ENCODE data around the gene LSM2. TPM values are rescaled to one million over a fixed set of nuclear protein-coding genes. Genes with fewer than 3 reads are reported as not detected.
A peak's percentile ranks its signal among the peaks of the same experiment; 100 is the strongest.

LSM2 gene
- total and polyA plus RNA-seq, 2 donors from 2014 or later = 41.6 to 70.6 TPM

GRCh38 chr6:31792761-31793171 lies 14.0 kb downstream of the LSM2 start:
- intact Hi-C loops (cut with DNase I) = no loop called here

GRCh38 chr6:31792090-31792374 lies 14.7 kb downstream of the LSM2 start:
- H3K4me1 ChIP-seq (ENCODE audit: control insufficient read depth in 2 of 3, insufficient read depth in 2 of 3, low read depth in 1 of 3, low read length in 3 of 3) = peaks cover 0 to 5% (median 0%) of the 10 kb centered on the region in 3 donors
- FAIRE-seq (no peak), DNase-seq (no peak)
- H3K27ac ChIP-seq (ENCODE audit: low read depth in 2 of 2, low read length in 2 of 2) = no peak overlapping the region
- H3K4me3 ChIP-seq (ENCODE audit: low read length in 3 of 3) = no peak overlapping the region
- H3K27me3 ChIP-seq (ENCODE audit: control insufficient read depth, insufficient read depth, low read length) = no peaks in the 10 kb centered on the region
- H3K36me3 ChIP-seq (ENCODE audit: control insufficient read depth in 2 of 3, insufficient read depth in 3 of 3, low read length in 3 of 3) = no peaks in the 10 kb centered on the region
- H3K9ac ChIP-seq (ENCODE audit: low read length in 3 of 3) = no peak overlapping the region
- no peaks in the 10 kb centered on the region for H3K9me3 ChIP-seq (ENCODE audit: control insufficient read depth in 2 of 3, insufficient read depth in 1 of 3, low read length in 3 of 3)
- intact Hi-C loops (cut with DNase I) = no loop called here
- no peak for TF ChIP-seq CTCF (IDR thresholded peaks at IDR 0.05; ENCODE audit: borderline replicate concordance, extremely low read depth, insufficient read depth)

More at GRCh38 chr6:31792761-31793171, 14.0 kb downstream of the LSM2 start:
- Histone ChIP-seq H3K27ac (ENCODE audit: low read depth in 2 of 2, low read length in 2 of 2) (no peak overlapping the region), H3K4me1 (ENCODE audit: control insufficient read depth in 2 of 3, insufficient read depth in 2 of 3, low read depth in 1 of 3, low read length in 3 of 3) (peaks cover 0 to 5% (median 0%) of the 10 kb centered on the region in 3 donors), H3K4me3 (ENCODE audit: low read length in 3 of 3) (no peak overlapping the region), H3K9ac (ENCODE audit: low read length in 3 of 3) (no peak overlapping the region), H3K27me3 (ENCODE audit: control insufficient read depth, insufficient read depth, low read length) (no peaks in the 10 kb centered on the region), H3K36me3 (ENCODE audit: control insufficient read depth in 2 of 3, insufficient read depth in 3 of 3, low read length in 3 of 3) (no peaks in the 10 kb centered on the region), H3K9me3 (ENCODE audit: control insufficient read depth in 2 of 3, insufficient read depth in 1 of 3, low read length in 3 of 3) (no peaks in the 10 kb centered on the region)
- DNase-seq = peak in 1 of 5 donors; percentile 85
- no peak for TF ChIP-seq CTCF (IDR thresholded peaks at IDR 0.05; ENCODE audit: borderline replicate concordance, extremely low read depth, insufficient read depth)
- FAIRE-seq = no peak

GRCh38 chr6:31791324-31792089 lies 15.3 kb downstream of the LSM2 start:
- DNase-seq (peak in 4 of 5 donors; percentile 71 to 85 (median 80)), FAIRE-seq (no peak)
- Histone ChIP-seq H3K4me3 (ENCODE audit: low read length in 3 of 3) (no peak overlapping the region), H3K9ac (ENCODE audit: low read length in 3 of 3) (no peak overlapping the region), H3K9me3 (ENCODE audit: control insufficient read depth in 2 of 3, insufficient read depth in 1 of 3, low read length in 3 of 3) (no peaks in the 10 kb centered on the region), H3K27me3 (ENCODE audit: control insufficient read depth, insufficient read depth, low read length) (no peaks in the 10 kb centered on the region), H3K27ac (ENCODE audit: low read depth in 2 of 2, low read length in 2 of 2) (no peak overlapping the region), H3K36me3 (ENCODE audit: control insufficient read depth in 2 of 3, insufficient read depth in 3 of 3, low read length in 3 of 3) (no peaks in the 10 kb centered on the region), H3K4me1 (ENCODE audit: control insufficient read depth in 2 of 3, insufficient read depth in 2 of 3, low read depth in 1 of 3, low read length in 3 of 3) (peaks cover 0 to 5% (median 0%) of the 10 kb centered on the region in 3 donors)
- intact Hi-C loops (cut with DNase I) = no loop called here
- peak; percentile 46 for TF ChIP-seq CTCF (IDR thresholded peaks at IDR 0.05; ENCODE audit: borderline replicate concordance, extremely low read depth, insufficient read depth)

Measured in kidney (tissue), 14 donors.